GM21367 (cell line): Measurements from ENCODE around the gene CKAP4.

Experiments
- ATAC-seq: cut with Tn5 transposase; IDR thresholded peaks from one replicate; pipeline ENCODE4 v1.9.1; 2021; ENCODE audit not compliant: unreplicated experiment

Gene CKAP4

GRCh38 chr12:106205208-106206069 is 42.4 kb downstream of the CKAP4 start:
- no peak for ATAC-seq

DNA sequence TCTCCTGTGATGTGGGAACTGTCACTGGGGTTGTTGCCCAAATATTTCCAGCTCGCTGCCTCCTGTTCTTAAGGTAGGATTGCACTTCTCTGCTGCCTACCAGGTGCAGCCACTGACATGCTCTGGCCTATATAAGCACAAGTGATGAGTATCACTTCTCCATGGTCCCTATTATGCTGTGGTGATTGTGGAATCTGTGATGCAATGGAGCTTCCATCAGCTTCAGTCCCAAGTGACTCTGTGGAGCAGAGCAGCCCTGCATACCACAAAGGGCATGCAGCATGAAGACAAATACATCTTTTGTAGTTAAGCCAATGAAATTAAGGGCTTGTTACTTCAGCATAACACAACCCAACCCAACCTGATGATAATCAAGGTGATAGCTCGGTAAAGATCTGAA is 43.5 kb downstream of the CKAP4 start:
- ATAC-seq = no peak

- ATAC-seq = no peak
Measured at GRCh38 chr12:106197906-106198623, 49.8 kb downstream of the CKAP4 start.

- no peak for ATAC-seq
Measured at GRCh38 chr12:106195621-106196027, 52.2 kb downstream of the CKAP4 start.

DNA sequence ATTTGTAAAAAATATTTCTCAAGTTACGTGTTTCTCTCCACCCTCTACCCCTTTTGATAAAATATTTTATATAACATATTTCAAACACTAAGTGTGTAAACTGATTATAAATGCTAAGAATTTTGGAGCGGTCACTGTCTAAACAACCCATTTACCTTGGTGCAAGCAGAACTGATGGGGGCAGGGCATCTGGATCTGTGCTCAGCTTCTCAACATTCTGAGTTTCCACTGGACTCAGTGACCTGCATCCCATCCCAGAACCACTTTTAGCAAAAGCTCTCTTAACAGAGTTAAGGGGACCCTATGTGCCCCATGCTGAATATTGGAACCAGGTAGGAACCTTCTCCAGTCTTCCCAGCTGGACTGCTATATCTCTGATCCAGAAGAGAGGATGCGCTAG is 53.5 kb downstream of the CKAP4 start:
- no peak for ATAC-seq

DNA sequence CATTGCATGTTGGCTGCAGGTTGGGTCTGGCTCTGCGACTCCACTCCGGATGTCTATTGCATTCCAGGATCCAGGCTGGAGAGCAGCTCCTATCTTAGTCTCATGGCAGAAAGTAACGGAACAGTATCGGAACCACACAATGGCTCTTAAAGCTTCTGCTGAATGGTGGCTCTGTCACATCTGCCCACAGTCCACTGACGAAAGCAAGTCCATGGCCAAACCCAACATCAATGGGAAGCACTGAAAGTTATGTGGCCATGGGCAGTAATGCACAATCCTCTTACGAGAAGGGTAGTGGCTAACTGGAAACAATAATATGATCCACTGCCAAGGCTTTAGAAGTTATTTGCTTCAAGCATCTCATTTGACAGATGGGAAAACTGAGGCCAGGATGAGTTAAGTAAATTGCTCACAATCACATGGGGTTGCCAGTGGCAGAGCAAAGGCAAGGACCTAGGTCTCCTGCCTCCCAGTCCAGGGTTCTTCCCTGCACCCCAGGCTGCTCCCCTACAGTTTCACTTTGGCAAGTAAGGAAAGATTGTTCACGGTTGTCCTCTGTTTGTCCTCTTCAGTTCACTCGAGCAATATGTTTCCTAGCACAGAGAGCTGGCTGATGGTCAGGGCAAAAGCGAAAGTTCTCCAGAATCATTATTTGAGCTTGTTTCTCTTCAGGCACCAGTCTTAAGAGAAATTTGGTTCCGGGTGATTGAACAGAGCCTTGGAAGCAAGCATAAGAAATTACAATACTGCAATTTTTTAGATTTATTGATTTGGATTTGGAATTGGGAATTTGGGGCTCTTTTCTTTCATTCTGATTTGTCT is 54.2 kb downstream of the CKAP4 start:
- ATAC-seq = no peak

- no peak for ATAC-seq
Measured at GRCh38 chr12:106192659-106193393, 55.0 kb downstream of the CKAP4 start.

DNA sequence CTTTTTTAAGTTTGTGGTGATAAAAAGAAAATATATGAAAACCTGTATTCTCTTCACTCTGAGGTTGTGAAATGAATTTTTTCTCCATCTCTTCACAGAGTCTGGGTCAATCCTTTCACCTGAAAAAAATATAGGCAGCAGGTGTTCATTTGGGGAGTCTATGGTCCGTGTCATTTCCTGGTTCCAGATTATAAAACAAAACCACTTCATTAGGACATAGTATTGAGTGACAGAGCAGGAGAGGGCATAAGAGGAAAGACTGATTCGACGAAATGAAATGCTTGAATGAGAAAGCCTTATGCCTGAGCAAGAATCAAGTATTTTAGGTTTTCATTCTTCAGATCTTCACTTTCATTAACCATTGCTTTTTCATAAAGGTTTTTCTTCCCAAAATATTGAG is 57.2 kb downstream of the CKAP4 start:
- ATAC-seq = no peak

DNA sequence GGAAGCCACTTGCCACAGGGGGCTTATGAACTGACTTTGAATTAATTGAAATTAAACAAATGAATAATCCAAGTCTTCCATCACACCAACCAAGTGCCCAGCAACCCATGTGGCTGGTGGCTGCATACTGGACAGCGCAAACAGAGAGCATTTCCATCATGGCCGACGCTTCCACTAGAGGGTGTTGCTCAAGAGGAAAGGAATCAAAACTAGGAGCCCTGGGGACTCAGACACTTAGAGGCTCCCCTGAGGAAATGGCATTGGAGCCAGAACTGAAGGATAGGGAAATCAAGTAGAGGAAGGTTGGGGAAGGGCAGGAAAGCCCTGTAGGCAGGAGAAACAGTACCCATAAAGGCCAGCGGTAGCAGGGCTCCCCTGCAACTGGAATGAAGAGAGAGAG is 58.5 kb downstream of the CKAP4 start:
- ATAC-seq = no peak

DNA sequence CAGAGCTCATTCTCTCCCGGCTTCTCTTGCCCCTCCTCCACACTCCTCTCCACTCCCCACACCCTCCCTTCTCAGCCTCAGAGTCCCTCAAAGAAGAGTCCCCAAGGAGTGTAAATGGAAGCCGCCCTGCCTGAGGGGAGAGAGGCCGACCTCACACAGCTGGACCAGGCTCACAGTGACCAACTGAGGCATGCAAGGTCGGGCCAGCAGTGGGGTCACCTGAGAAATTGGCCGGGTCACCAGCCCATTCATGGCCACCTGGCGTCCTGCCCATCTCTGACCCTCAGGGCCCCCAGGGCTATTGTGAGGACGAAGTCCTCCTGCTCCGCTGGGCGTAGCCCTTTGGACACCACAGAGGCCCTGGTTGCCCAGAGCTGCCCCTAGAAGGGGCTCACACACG is 59.6 kb downstream of the CKAP4 start:
- no peak for ATAC-seq
